Fibroblast of lung (primary cell): ENCODE data around the gene DNASE1.

ENCODE experiments used
- EZH2 ChIP-seq: IDR thresholded peaks from 2 replicates; pipeline ENCODE4 v1.5.1; 2012; ENCODE audit warnings: low read length, control low read depth, mild to moderate bottlenecking; ENCODE audit errors: missing control alignments
- TF ChIP-seq, protein P1 (sequence below), 2 donors: IDR thresholded peaks in 1 of 2; conservative IDR thresholded peaks in 1 of 2; 1 replicate in 1 of 2; 2 replicates in 1 of 2; pipeline ENCODE4 v1.5.1; 2011 to 2012; ENCODE audit warnings: low read length in 2 of 2, control low read depth in 1 of 2, inconsistent platforms in 1 of 2, low read depth in 1 of 2, mild to moderate bottlenecking in 1 of 2

GRCh38 chr16:3690980-3691720, 36.7 kb downstream of the DNASE1 start:
- TF ChIP-seq, protein P1, sequence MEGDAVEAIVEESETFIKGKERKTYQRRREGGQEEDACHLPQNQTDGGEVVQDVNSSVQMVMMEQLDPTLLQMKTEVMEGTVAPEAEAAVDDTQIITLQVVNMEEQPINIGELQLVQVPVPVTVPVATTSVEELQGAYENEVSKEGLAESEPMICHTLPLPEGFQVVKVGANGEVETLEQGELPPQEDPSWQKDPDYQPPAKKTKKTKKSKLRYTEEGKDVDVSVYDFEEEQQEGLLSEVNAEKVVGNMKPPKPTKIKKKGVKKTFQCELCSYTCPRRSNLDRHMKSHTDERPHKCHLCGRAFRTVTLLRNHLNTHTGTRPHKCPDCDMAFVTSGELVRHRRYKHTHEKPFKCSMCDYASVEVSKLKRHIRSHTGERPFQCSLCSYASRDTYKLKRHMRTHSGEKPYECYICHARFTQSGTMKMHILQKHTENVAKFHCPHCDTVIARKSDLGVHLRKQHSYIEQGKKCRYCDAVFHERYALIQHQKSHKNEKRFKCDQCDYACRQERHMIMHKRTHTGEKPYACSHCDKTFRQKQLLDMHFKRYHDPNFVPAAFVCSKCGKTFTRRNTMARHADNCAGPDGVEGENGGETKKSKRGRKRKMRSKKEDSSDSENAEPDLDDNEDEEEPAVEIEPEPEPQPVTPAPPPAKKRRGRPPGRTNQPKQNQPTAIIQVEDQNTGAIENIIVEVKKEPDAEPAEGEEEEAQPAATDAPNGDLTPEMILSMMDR (conservative IDR thresholded peaks at IDR 0.05 in 1 of 2, IDR thresholded peaks at IDR 0.05 in 1 of 2; ENCODE audit: low read depth in 1 of 2, low read length in 2 of 2), result no peak
- no peak for TF ChIP-seq EZH2
